ENCODE data around the gene USP30. TPM values are rescaled to one million over a fixed set of nuclear protein-coding genes. Genes with fewer than 3 reads are reported as not detected.

USP30 gene
- total RNA-seq, 1 experiment from 2014 or later: 6.9 TPM

DNA sequence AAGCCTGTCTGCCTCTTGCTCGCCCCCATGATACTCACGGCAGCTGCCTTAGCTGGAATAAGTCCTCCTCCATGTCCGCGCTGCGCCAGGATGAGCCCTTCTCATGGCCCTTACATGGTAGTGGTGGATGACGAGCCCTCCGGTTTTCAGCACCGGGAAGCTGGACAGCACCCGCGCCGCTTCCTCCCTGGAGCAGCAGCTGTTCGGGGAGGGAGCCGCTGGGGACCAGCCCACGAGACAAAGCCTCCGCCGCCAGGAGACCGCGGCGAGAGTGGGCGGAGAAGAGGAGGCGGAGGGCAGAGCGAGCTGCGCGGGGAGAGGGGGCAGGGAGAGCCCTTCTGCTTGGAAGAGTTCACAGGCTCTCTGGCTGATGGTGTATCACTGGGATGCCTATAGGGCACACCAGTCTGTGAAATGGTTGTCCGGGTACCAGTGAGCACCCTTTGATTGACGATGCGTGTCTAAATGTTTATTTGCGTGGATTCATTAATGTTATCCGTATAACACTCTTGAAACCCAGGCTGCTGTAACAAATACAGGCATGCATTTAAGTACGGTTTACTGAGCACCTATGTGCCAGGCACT is 31.5 kb upstream of the USP30 start, which contains the start of gene SVOP (continued):
- TF ChIP-seq, protein P1, sequence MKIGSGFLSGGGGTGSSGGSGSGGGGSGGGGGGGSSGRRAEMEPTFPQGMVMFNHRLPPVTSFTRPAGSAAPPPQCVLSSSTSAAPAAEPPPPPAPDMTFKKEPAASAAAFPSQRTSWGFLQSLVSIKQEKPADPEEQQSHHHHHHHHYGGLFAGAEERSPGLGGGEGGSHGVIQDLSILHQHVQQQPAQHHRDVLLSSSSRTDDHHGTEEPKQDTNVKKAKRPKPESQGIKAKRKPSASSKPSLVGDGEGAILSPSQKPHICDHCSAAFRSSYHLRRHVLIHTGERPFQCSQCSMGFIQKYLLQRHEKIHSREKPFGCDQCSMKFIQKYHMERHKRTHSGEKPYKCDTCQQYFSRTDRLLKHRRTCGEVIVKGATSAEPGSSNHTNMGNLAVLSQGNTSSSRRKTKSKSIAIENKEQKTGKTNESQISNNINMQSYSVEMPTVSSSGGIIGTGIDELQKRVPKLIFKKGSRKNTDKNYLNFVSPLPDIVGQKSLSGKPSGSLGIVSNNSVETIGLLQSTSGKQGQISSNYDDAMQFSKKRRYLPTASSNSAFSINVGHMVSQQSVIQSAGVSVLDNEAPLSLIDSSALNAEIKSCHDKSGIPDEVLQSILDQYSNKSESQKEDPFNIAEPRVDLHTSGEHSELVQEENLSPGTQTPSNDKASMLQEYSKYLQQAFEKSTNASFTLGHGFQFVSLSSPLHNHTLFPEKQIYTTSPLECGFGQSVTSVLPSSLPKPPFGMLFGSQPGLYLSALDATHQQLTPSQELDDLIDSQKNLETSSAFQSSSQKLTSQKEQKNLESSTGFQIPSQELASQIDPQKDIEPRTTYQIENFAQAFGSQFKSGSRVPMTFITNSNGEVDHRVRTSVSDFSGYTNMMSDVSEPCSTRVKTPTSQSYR (CRISPR knock-in tag; IDR thresholded peaks at IDR 0.05): peak; percentile 88; the same call in 1 of the 2 replicates
- TF ChIP-seq ZNF416 (CRISPR knock-in tag; IDR thresholded peaks at IDR 0.05): no peak
- TF ChIP-seq FOXJ3 (CRISPR knock-in tag; IDR thresholded peaks at IDR 0.05; ENCODE audit: borderline replicate concordance): no peak
- no peak for TF ChIP-seq GTF2I (CRISPR knock-in tag; conservative IDR thresholded peaks at IDR 0.05)
- TF ChIP-seq, protein P2, sequence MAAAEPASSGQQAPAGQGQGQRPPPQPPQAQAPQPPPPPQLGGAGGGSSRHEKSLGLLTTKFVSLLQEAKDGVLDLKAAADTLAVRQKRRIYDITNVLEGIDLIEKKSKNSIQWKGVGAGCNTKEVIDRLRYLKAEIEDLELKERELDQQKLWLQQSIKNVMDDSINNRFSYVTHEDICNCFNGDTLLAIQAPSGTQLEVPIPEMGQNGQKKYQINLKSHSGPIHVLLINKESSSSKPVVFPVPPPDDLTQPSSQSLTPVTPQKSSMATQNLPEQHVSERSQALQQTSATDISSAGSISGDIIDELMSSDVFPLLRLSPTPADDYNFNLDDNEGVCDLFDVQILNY (CRISPR knock-in tag; IDR thresholded peaks at IDR 0.05): peak; percentile 75; the same call in 1 of the 2 replicates
- TF ChIP-seq FOXK1 (CRISPR knock-in tag; IDR thresholded peaks at IDR 0.05): peak; percentile 95
- TF ChIP-seq EMX1 (CRISPR knock-in tag; IDR thresholded peaks at IDR 0.05): no peak
- TF ChIP-seq, protein P3, sequence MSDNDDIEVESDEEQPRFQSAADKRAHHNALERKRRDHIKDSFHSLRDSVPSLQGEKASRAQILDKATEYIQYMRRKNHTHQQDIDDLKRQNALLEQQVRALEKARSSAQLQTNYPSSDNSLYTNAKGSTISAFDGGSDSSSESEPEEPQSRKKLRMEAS (CRISPR knock-in tag; IDR thresholded peaks at IDR 0.05): peak; percentile 63; the same call in 1 of the 2 replicates
- TF ChIP-seq, protein P4, sequence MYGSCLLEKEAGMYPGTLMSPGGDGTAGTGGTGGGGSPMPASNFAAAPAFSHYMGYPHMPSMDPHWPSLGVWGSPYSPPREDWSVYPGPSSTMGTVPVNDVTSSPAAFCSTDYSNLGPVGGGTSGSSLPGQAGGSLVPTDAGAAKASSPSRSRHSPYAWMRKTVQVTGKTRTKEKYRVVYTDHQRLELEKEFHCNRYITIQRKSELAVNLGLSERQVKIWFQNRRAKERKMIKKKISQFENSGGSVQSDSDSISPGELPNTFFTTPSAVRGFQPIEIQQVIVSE (CRISPR knock-in tag; IDR thresholded peaks at IDR 0.05; ENCODE audit: borderline replicate concordance): no peak
- TF ChIP-seq ZBTB21 (CRISPR knock-in tag; IDR thresholded peaks at IDR 0.05; ENCODE audit: borderline replicate concordance): peak; percentile 93
- TF ChIP-seq KAT7 (CRISPR knock-in tag; IDR thresholded peaks at IDR 0.05; ENCODE audit: borderline replicate concordance): peak; percentile 95
- TF ChIP-seq, protein P5, sequence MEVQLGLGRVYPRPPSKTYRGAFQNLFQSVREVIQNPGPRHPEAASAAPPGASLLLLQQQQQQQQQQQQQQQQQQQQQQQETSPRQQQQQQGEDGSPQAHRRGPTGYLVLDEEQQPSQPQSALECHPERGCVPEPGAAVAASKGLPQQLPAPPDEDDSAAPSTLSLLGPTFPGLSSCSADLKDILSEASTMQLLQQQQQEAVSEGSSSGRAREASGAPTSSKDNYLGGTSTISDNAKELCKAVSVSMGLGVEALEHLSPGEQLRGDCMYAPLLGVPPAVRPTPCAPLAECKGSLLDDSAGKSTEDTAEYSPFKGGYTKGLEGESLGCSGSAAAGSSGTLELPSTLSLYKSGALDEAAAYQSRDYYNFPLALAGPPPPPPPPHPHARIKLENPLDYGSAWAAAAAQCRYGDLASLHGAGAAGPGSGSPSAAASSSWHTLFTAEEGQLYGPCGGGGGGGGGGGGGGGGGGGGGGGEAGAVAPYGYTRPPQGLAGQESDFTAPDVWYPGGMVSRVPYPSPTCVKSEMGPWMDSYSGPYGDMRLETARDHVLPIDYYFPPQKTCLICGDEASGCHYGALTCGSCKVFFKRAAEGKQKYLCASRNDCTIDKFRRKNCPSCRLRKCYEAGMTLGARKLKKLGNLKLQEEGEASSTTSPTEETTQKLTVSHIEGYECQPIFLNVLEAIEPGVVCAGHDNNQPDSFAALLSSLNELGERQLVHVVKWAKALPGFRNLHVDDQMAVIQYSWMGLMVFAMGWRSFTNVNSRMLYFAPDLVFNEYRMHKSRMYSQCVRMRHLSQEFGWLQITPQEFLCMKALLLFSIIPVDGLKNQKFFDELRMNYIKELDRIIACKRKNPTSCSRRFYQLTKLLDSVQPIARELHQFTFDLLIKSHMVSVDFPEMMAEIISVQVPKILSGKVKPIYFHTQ (CRISPR knock-in tag; IDR thresholded peaks at IDR 0.05): no peak
- peak; percentile 93 for TF ChIP-seq E2F1 (CRISPR knock-in tag; IDR thresholded peaks at IDR 0.05)
- TF ChIP-seq ZNF121 (CRISPR knock-in tag; IDR thresholded peaks at IDR 0.05): 0 out of 2 replicates have a peak, but pooled peaks have one; percentile 44
- TF ChIP-seq, protein P6, sequence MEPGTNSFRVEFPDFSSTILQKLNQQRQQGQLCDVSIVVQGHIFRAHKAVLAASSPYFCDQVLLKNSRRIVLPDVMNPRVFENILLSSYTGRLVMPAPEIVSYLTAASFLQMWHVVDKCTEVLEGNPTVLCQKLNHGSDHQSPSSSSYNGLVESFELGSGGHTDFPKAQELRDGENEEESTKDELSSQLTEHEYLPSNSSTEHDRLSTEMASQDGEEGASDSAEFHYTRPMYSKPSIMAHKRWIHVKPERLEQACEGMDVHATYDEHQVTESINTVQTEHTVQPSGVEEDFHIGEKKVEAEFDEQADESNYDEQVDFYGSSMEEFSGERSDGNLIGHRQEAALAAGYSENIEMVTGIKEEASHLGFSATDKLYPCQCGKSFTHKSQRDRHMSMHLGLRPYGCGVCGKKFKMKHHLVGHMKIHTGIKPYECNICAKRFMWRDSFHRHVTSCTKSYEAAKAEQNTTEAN (CRISPR knock-in tag; IDR thresholded peaks at IDR 0.05): 0 out of 2 replicates have a peak, but pooled peaks have one; percentile 82
- TF ChIP-seq SMAD3 (CRISPR knock-in tag; IDR thresholded peaks at IDR 0.05; ENCODE audit: borderline replicate concordance): peak; percentile 95
- TF ChIP-seq, protein P7, sequence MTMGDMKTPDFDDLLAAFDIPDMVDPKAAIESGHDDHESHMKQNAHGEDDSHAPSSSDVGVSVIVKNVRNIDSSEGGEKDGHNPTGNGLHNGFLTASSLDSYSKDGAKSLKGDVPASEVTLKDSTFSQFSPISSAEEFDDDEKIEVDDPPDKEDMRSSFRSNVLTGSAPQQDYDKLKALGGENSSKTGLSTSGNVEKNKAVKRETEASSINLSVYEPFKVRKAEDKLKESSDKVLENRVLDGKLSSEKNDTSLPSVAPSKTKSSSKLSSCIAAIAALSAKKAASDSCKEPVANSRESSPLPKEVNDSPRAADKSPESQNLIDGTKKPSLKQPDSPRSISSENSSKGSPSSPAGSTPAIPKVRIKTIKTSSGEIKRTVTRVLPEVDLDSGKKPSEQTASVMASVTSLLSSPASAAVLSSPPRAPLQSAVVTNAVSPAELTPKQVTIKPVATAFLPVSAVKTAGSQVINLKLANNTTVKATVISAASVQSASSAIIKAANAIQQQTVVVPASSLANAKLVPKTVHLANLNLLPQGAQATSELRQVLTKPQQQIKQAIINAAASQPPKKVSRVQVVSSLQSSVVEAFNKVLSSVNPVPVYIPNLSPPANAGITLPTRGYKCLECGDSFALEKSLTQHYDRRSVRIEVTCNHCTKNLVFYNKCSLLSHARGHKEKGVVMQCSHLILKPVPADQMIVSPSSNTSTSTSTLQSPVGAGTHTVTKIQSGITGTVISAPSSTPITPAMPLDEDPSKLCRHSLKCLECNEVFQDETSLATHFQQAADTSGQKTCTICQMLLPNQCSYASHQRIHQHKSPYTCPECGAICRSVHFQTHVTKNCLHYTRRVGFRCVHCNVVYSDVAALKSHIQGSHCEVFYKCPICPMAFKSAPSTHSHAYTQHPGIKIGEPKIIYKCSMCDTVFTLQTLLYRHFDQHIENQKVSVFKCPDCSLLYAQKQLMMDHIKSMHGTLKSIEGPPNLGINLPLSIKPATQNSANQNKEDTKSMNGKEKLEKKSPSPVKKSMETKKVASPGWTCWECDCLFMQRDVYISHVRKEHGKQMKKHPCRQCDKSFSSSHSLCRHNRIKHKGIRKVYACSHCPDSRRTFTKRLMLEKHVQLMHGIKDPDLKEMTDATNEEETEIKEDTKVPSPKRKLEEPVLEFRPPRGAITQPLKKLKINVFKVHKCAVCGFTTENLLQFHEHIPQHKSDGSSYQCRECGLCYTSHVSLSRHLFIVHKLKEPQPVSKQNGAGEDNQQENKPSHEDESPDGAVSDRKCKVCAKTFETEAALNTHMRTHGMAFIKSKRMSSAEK (CRISPR knock-in tag; IDR thresholded peaks at IDR 0.05; ENCODE audit: borderline replicate concordance): no peak
- TF ChIP-seq NR3C1 (CRISPR knock-in tag; conservative IDR thresholded peaks at IDR 0.05; ENCODE audit: low read depth): peak; percentile 80; the same call in 1 of the 2 replicates
- no peak for TF ChIP-seq ZNF512 (CRISPR knock-in tag; IDR thresholded peaks at IDR 0.05; ENCODE audit: borderline replicate concordance)

All from WTC11 (cell line).